Sigmoid colon (tissue), 3 donors: ENCODE data around the gene MAPT.

ENCODE experiments used
- POLR2A ChIP-seq, 2 donors: fragments of 450-650 bp; IDR thresholded peaks; one replicate each; pipeline ENCODE4 v1.6.1; 2016; ENCODE audit warnings: antibody characterized with exemption in 2 of 2, mild to moderate bottlenecking in 2 of 2, moderate library complexity in 2 of 2
- TF ChIP-seq, protein P1 (sequence below), 4 experiments: fragments of 450-650 bp in 3 of 4; fragments of 200-600 bp in 1 of 4; IDR thresholded peaks; one replicate each; pipeline ENCODE4 v1.5.1; 2016 to 2019; ENCODE audit warnings: antibody characterized with exemption in 4 of 4, mild to moderate bottlenecking in 3 of 4, moderate library complexity in 2 of 4

DNA sequence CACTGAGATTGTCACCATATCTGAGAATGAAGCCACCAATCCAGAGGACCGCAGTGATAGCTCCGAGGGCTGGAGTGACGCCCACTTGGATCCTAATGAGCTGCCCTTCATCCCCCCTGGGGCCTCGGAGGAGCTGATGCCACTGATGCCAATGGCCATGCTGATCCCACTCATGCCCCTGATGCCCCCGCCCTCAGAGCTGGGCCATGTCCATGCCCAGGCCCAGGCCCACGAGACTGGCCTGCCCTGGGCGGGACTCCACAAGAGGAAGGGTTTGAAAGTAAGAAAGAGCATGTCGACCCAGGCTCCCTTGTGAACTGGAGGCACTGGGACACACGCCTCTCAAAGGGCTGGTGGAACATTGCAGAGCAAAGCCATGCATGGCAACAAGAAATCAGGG lies 47.7 kb upstream of the MAPT start:
- TF ChIP-seq, protein P1, sequence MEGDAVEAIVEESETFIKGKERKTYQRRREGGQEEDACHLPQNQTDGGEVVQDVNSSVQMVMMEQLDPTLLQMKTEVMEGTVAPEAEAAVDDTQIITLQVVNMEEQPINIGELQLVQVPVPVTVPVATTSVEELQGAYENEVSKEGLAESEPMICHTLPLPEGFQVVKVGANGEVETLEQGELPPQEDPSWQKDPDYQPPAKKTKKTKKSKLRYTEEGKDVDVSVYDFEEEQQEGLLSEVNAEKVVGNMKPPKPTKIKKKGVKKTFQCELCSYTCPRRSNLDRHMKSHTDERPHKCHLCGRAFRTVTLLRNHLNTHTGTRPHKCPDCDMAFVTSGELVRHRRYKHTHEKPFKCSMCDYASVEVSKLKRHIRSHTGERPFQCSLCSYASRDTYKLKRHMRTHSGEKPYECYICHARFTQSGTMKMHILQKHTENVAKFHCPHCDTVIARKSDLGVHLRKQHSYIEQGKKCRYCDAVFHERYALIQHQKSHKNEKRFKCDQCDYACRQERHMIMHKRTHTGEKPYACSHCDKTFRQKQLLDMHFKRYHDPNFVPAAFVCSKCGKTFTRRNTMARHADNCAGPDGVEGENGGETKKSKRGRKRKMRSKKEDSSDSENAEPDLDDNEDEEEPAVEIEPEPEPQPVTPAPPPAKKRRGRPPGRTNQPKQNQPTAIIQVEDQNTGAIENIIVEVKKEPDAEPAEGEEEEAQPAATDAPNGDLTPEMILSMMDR (IDR thresholded peaks at IDR 0.05): no peak
- no peak for TF ChIP-seq POLR2A (IDR thresholded peaks at IDR 0.05)
